ENCODE results near the gene BBS2. TPM values are rescaled to one million over a fixed set of nuclear protein-coding genes. Genes with fewer than 3 reads are reported as not detected.
"Not testable (repeated sequence)": the region's sequence is repeated elsewhere in the genome, so short reads cannot be mapped to it uniquely, and the experiment has no call there.

Gene BBS2
- total RNA-seq, 1 donor from 2014 or later = 48.7 TPM

DNA sequence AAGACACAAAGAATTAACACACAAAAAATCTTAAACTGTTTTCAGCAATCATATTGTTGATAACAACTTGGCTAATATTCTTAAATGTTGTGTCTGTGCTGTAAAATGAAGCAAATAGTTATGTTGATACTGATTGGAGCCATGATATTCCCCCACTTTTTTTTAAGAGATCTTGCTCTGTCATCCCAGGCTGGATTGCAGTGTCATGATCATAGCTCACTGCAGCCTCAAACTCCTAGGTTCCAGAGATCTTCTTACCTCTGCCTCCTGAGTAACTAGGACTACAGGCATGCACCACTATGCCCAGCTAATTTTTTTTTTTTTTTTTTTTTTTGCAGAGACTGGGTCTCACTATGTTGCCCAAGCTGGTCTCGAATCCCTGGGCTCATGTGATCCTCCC is 26.0 kb downstream of the BBS2 start:
- Histone ChIP-seq H3K9me3 (replicated peaks) (no peaks in the 10 kb centered on the region), H3K36me3 (peaks cover 70% of the 10 kb centered on the region), H3K27ac (replicated peaks) (no peak overlapping the region), H3K4me3 (no peak overlapping the region), H3K4me1 (peaks cover 3% of the 10 kb centered on the region), H3K27me3 (ENCODE audit: low read depth) (no peaks in the 10 kb centered on the region)
- TF ChIP-seq, protein P1, sequence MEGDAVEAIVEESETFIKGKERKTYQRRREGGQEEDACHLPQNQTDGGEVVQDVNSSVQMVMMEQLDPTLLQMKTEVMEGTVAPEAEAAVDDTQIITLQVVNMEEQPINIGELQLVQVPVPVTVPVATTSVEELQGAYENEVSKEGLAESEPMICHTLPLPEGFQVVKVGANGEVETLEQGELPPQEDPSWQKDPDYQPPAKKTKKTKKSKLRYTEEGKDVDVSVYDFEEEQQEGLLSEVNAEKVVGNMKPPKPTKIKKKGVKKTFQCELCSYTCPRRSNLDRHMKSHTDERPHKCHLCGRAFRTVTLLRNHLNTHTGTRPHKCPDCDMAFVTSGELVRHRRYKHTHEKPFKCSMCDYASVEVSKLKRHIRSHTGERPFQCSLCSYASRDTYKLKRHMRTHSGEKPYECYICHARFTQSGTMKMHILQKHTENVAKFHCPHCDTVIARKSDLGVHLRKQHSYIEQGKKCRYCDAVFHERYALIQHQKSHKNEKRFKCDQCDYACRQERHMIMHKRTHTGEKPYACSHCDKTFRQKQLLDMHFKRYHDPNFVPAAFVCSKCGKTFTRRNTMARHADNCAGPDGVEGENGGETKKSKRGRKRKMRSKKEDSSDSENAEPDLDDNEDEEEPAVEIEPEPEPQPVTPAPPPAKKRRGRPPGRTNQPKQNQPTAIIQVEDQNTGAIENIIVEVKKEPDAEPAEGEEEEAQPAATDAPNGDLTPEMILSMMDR (IDR thresholded peaks at IDR 0.05; ENCODE audit: borderline replicate concordance) = no peak
- intact Hi-C loops (cut with micrococcal nuclease) = no loop called here
- no peak for DNase-seq

DNA sequence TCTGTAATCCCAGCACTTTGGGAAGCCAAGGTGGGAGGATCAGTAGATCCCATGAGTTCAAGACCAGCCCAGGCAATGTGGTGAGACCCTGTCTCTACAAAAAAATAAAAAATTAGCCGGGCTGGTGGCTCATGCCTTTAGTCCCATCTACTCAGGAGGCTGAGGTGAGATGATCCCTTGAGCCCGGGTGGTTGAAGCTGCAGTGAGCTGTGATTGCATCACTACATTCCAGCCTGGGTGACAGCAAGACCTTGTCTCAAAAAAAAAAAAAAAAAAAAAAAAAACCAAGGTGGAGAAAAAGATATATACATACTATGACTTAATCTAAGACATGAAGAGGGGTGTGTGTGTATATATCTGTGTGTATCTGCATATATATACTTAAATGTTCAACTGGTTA is 26.7 kb downstream of the BBS2 start:
- no peak for DNase-seq
- intact Hi-C loops (cut with micrococcal nuclease) = no loop called here

DNA sequence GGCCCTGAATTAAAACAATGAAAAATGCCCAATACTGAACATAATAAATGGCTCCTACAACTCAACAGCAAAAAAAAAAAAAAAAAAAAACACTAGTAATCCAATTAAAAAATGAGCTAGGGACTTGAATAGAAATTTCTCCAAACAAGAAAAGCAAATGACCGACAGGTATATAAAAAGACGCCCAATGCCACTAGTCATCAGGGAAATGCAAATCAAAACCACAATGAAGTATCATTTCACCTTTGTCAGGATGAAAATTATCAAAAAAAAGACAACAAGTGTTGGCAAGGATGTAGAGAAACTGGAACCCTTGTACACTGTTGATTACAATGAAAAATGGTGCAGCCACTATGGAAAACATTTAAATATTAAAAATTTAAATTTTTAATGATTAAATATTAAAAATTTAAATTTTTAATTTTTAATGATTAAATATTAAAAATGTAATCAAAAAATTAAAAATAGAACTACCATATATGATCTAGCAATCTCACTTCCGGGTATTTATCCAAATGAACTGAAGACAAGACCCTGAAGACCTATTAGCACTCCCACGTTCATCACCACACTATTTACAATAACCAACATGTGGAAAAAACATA is 28.1 kb downstream of the BBS2 start:
- TF ChIP-seq, protein P1 (IDR thresholded peaks at IDR 0.05; ENCODE audit: borderline replicate concordance) = no peak
- DNase-seq = no peak
- H3K27me3 ChIP-seq (ENCODE audit: low read depth) = no peaks in the 10 kb centered on the region
- no peaks in the 10 kb centered on the region for H3K9me3 ChIP-seq (replicated peaks)
- intact Hi-C loops (cut with micrococcal nuclease) = no loop called here
- peaks cover 51% of the 10 kb centered on the region for H3K36me3 ChIP-seq
- H3K27ac ChIP-seq (replicated peaks) = no peak overlapping the region
- H3K4me3 ChIP-seq = no peak overlapping the region
- H3K4me1 ChIP-seq = peaks cover 3% of the 10 kb centered on the region

More for the DNA sequence above, 26.7 kb downstream of the BBS2 start:
- TF ChIP-seq, protein P1 (IDR thresholded peaks at IDR 0.05; ENCODE audit: borderline replicate concordance) = no peak
- no peak overlapping the region for H3K4me3 ChIP-seq
- no peaks in the 10 kb centered on the region for H3K27me3 ChIP-seq (ENCODE audit: low read depth)
- H3K4me1 ChIP-seq = peaks cover 3% of the 10 kb centered on the region
- H3K9me3 ChIP-seq (replicated peaks) = no peaks in the 10 kb centered on the region
- H3K27ac ChIP-seq (replicated peaks) = no peak overlapping the region
- peaks cover 64% of the 10 kb centered on the region for H3K36me3 ChIP-seq

DNA sequence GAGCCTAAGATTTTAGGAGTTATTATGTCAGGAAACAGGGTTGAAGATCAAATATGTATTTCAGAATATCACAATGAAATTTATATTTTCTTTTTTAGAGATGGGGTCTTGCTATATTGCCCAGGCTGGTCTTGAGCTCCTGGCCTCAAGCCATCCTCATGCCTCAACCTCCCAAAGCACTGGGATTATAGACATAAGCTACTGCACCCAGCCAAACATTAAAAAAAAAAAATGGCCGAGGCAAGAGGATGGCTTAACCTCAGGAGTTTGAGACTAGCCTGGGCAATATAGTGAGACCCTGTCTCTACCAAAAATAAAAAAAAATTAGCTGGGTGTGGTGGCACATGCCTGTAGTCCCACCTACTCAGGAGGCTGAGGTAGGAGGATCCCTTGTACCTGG is 31.0 kb downstream of the BBS2 start:
- H3K9me3 ChIP-seq (replicated peaks); intact Hi-C loops (cut with micrococcal nuclease); DNase-seq; H3K27me3 ChIP-seq (ENCODE audit: low read depth); H3K4me1 ChIP-seq; H3K27ac ChIP-seq (replicated peaks); H3K4me3 ChIP-seq: not testable (repeated sequence)
- H3K36me3 ChIP-seq = peaks cover 40% of the 10 kb centered on the region

DNA sequence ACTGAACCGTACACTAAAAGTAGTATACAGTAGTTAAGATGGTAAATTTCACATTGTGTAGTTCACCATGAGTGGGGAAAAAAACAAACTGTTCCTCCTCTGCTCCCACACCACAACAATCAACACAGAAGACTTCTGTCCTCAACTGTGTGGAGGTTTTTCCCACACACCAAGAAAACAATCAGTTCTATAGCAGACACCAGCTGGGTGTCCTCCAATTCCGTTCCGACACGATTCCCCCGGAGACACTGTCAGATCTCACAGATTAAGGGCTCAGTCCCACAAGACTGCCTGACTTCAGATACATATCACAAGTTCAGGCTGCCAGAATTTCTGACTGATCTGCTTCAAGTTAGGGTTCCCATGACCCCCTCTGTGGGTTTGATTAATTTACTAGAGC is 31.8 kb downstream of the BBS2 start:
- H3K4me3 ChIP-seq = no peak overlapping the region
- no peak overlapping the region for H3K27ac ChIP-seq (replicated peaks)
- intact Hi-C loops (cut with micrococcal nuclease) = no loop called here
- H3K9me3 ChIP-seq (replicated peaks) = no peaks in the 10 kb centered on the region
- no peak for DNase-seq
- no peaks in the 10 kb centered on the region for H3K27me3 ChIP-seq (ENCODE audit: low read depth)
- H3K36me3 ChIP-seq = peaks cover 48% of the 10 kb centered on the region
- peaks cover 3% of the 10 kb centered on the region for H3K4me1 ChIP-seq
- TF ChIP-seq, protein P1 (IDR thresholded peaks at IDR 0.05; ENCODE audit: borderline replicate concordance) = no peak

DNA sequence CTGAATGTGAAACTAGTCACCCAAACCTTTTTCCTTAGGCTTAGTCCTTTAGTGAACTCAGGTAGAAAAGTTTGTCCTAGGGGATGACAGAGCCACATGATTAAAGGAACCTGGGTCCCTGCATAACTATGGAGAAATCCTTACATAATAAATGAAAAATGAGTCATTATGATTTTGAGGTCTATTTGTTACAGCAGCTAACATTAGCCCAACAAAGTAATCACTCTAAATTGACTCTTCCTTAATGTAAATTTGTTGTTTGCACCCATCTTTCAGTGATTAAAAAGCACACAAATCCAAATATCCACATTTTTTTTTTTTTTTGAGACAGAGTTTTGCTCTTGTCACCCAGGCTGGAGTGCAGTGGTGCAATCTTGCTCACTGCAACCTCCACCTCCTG is 36.4 kb downstream of the BBS2 start:
- H3K27ac ChIP-seq (replicated peaks) = no peak overlapping the region
- H3K9me3 ChIP-seq (replicated peaks) = no peaks in the 10 kb centered on the region
- TF ChIP-seq, protein P1 (IDR thresholded peaks at IDR 0.05; ENCODE audit: borderline replicate concordance) = no peak
- H3K27me3 ChIP-seq (ENCODE audit: low read depth) = no peaks in the 10 kb centered on the region
- H3K4me3 ChIP-seq = no peak overlapping the region
- H3K4me1 ChIP-seq = peaks cover 8% of the 10 kb centered on the region
- no peak for DNase-seq
- H3K36me3 ChIP-seq = peaks cover 71% of the 10 kb centered on the region
- intact Hi-C loops (cut with micrococcal nuclease) = no loop called here
